NCI-H1417 treated with DMSO at 0.1 percent for 48 hours (cell line): Measurements from ENCODE around the gene EPHA4.

Experiments used
- DNase-seq: peaks from one replicate; lab custom pipeline; 2025; lab: John Stamatoyannopoulos, UW

The EPHA4 gene

GRCh38 chr2:221392228-221392881 lies 179.7 kb downstream of the EPHA4 start:
- DNase-seq, result no peak

DNA sequence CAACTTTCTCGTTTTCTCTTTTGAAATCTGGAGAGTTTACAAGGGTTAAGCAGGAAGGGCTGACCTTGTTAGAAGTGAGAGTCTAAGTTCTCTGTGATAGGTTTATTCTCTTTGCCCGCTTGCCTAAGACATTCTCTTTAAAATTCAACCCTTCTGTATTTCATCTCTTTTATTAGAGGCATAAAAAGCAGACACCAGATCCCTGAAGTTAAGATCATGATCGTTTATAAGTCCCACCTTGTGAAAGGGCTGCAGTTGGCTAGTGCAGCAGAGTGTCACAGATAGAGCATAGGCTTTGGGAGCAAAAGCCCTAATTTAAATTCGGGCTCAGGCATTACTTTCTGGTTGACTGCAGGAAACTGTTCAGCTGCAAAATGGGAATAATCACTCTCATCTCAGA lies 181.2 kb downstream of the EPHA4 start:
- DNase-seq, result no peak

DNA sequence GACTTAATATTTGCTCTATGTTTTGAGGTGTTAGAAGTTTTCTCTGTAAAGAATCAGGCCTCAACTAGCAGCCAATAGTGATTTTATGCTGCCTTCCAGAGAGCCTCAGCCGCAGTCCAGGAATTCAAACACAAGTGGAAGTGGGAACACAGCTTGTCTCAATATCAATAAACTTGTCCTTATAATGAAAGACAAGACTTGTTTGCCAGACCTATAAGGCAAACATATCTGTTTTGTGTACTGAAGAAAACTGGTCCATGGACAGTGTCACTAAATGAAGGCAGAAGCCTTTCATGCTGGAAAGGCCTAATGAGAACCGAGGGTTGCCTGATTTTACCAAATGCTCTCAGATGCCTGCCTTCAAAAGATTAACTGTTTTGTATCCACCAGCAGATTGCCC lies 182.2 kb downstream of the EPHA4 start:
- DNase-seq, result no peak

GRCh38 chr2:221389421-221389820 lies 182.7 kb downstream of the EPHA4 start:
- no peak for DNase-seq

DNA sequence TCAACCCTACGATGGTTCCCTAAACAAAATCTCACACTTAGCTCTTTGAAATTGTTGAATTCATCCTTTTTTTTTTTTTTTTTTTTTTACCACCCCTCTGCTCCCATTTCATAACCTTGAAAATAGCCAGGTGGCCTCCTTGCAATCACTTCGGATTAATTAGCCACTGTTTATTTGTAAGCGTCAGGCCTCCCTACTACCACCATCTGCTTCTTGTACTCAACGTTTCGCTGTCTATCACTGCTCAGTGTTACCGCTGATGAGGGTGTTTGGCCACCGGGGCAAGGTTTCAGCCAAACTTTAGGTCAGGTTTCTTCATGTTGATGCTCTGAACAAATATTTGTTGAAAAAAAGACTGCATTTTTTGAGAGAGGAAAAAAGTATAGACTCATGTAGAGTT lies 183.2 kb downstream of the EPHA4 start:
- DNase-seq, result no peak

DNA sequence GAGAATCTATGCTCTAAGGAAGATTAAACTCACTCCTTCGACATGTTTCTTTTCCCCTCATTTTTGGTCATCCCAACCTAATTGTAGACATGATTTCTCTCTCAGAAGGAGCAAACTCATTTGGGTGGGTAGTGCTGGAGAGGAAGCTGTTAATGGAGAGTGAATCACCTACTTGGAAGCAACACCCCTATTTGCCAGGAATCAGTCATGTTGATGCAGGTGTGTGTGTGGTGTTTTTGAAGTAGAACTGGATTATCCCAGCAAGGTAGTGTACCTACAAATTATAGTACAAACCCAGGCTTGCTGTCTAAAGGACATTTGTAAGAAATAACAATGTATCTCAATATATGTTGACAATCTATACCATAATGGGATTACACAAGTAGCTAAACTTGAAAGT lies 186.4 kb downstream of the EPHA4 start:
- no peak for DNase-seq

DNA sequence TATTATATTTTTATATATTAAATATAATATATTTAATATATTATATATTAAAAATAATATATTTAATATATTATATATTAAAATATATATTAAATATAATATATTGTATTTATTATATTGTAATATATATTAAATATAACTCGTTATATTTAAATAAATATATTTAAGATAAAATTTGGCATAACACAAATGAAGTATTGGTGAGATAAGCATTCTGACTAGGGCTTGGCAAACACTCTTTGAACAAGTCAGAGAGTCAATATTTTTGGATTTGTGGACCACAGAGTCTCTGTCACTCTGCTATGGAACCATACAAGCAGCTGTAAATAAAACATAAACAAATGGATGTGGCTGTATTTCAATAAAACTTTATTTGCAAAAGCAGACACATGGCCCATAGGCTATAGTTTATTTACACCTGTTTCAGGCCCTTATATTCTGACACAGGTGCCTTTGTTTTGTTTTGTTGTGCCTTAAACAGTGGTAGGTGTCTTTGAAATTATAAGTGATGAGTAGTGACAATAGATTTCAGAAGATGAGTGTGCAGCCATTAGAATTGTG lies 190.1 kb downstream of the EPHA4 start:
- DNase-seq, result no peak

GRCh38 chr2:221380686-221381085 lies 191.4 kb downstream of the EPHA4 start:
- no peak for DNase-seq

- DNase-seq, result no peak
Observed at GRCh38 chr2:221380062-221380461, 192.0 kb downstream of the EPHA4 start.

DNA sequence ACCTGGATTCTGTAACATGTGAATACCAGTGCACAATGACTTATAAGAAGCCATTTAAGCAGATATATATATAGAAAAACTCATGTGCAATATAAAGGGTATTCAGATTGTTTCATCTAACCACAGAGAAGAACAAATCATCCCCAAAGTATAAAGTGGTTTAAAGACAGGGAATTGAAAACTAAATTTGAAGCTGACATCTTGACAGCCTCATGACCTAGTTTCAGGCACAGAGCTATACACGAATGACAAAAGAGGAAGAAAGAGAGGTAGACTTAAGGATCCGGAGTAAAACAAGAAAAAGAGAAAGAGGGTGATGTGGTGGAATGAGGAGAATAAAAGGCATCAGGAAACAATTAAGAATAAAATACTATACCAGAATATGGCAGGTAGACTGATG lies 194.5 kb downstream of the EPHA4 start:
- DNase-seq, result no peak

GRCh38 chr2:221377066-221377465 lies 195.0 kb downstream of the EPHA4 start:
- DNase-seq, result no peak

- DNase-seq, result no peak
Observed at GRCh38 chr2:221374234-221374633, 197.9 kb downstream of the EPHA4 start.

GRCh38 chr2:221372907-221373306 lies 199.2 kb downstream of the EPHA4 start:
- no peak for DNase-seq

- DNase-seq, result no peak
Observed at GRCh38 chr2:221372159-221372884, 199.8 kb downstream of the EPHA4 start.

- no peak for DNase-seq
Observed at GRCh38 chr2:221371347-221371746, 200.8 kb downstream of the EPHA4 start.

DNA sequence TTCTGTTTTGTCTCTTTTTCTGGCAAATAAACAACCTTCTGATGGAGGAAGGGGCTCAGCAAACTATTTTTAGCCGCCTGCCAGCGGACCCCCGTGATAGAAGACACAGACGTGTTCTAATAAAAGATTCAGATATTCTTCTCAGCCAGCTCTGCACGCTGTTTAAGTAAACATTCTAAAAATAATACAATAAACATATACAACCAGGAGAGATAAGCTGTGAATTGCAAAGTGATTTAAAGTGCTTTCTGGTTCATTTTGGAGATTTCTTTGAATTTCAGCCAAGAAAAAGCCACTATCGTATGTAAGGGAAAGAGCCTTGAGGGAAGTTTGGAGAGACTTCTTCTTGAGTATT lies 201.3 kb downstream of the EPHA4 start:
- no peak for DNase-seq

DNA sequence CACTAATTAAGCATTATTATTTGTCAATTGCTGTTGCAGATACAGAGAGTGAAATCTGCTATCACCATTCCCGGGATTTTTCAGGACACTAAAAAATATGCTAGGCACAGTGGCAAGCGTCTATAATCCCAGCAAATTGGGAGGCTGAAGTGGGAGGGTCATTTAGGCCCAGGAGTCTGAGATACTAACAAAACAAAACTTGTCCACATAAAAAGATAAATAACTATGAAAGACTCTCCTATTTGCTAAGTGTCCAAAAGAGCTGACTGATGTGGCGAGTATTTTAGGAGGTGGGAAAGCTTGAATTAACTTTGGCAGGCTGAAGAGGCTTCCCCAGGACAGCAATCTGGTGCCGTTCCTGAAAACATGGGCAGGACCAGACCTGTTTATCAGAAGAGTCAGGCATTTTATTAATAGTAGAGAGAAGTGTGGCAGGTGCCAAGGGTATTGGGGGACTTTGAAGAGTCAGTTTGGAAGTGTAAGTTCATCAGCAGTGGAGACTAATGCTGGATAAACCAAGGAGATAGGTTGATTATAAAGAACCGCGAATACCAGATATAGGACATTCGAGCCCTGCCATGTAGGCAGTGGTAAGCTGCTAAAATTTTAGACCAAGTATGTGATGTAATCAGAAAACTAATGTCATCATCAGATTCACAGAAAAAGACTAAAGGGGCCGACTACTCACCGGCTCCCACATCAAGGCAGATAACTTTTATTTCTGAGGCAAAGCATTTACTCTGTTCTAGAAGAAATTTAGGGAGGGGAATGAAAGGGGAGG lies 201.8 kb downstream of the EPHA4 start:
- no peak for DNase-seq
